22Rv1 (cell line): ENCODE measurements around the gene GNG11.

Experiments
- ZFX ChIP-seq: fragments of 450-650 bp; IDR thresholded peaks from 2 replicates; pipeline ENCODE4 v1.6.1; 2017; ENCODE audit warnings: antibody characterized with exemption, borderline replicate concordance
- TF ChIP-seq, protein P1 (sequence below): fragments of 450-650 bp; IDR thresholded peaks from 2 replicates; pipeline ENCODE4 v1.5.1; 2017; ENCODE audit warnings: mild to moderate bottlenecking

DNA sequence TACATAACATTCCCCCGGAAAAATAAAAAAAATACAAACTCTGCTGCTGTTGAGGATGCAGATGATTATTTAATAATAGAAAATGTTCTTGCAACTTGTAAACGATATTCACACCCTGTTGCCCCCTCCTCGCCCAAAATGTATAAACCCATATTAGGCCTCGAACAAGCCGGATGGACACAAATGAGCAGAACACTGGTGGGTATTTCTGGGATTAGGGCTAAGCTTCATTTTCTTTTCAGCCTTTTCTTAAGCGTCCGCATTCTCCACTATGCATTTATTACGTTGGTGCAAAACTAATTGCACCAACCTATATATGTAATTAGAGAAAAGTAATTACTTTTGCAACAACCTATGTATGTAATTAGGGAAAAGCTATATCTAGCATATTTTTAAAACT, 349 bp upstream of the GNG11 start:
- TF ChIP-seq, protein P1, sequence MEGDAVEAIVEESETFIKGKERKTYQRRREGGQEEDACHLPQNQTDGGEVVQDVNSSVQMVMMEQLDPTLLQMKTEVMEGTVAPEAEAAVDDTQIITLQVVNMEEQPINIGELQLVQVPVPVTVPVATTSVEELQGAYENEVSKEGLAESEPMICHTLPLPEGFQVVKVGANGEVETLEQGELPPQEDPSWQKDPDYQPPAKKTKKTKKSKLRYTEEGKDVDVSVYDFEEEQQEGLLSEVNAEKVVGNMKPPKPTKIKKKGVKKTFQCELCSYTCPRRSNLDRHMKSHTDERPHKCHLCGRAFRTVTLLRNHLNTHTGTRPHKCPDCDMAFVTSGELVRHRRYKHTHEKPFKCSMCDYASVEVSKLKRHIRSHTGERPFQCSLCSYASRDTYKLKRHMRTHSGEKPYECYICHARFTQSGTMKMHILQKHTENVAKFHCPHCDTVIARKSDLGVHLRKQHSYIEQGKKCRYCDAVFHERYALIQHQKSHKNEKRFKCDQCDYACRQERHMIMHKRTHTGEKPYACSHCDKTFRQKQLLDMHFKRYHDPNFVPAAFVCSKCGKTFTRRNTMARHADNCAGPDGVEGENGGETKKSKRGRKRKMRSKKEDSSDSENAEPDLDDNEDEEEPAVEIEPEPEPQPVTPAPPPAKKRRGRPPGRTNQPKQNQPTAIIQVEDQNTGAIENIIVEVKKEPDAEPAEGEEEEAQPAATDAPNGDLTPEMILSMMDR: no peak
- no peak for TF ChIP-seq ZFX
